OCI-LY1 (cell line): ENCODE data around the gene CARMIL1.

Experiments used
- H2AFZ ChIP-seq: fragments of 200-600 bp; sonication (generic), shearing (Covaris generic); 2 replicates; pipeline ENCODE4 v1.6.0; 2014; ENCODE audit warnings: antibody characterized with exemption, mild to moderate bottlenecking, low read length
- H3F3A ChIP-seq: fragments of 200-600 bp; sonication (generic), shearing (Covaris generic); 2 replicates; pipeline ENCODE4 v1.6.0; 2014; ENCODE audit warnings: mild to moderate bottlenecking, antibody characterized with exemption, low read length, moderate library complexity; ENCODE audit not compliant: insufficient read depth
- H3K27ac ChIP-seq: fragments of 200-600 bp; sonication (generic); 2 replicates; pipeline ENCODE4 v1.5.1; 2014; ENCODE audit warnings: low read length, mixed run types, mild to moderate bottlenecking, low read depth; ENCODE audit not compliant: poor library complexity, severe bottlenecking
- H3K27me3 ChIP-seq: fragments of 200-600 bp; sonication (generic); 2 replicates; pipeline ENCODE4 v1.6.0; 2014; ENCODE audit warnings: antibody characterized with exemption, mild to moderate bottlenecking, low read length, moderate library complexity; ENCODE audit not compliant: insufficient read depth
- H3K36me3 ChIP-seq: fragments of 200-600 bp; sonication (generic); 2 replicates; pipeline ENCODE4 v1.6.1; 2014; ENCODE audit warnings: mild to moderate bottlenecking, antibody characterized with exemption, low read length, moderate library complexity, mixed read lengths; ENCODE audit not compliant: insufficient read depth
- H3K4me1 ChIP-seq: fragments of 200-600 bp; sonication (generic); 2 replicates; pipeline ENCODE4 v1.5.1; 2014; ENCODE audit warnings: mild to moderate bottlenecking, low read length, moderate library complexity; ENCODE audit not compliant: insufficient read depth, severe bottlenecking
- H3K4me2 ChIP-seq: fragments of 200-600 bp; sonication (generic), shearing (Covaris generic); 2 replicates; pipeline ENCODE4 v1.6.1; 2014; ENCODE audit warnings: low read length
- H3K4me3 ChIP-seq: fragments of 200-600 bp; sonication (generic); 2 replicates; pipeline ENCODE4 v1.5.1; 2014; ENCODE audit warnings: low read length, low read depth, mild to moderate bottlenecking, mixed read lengths; ENCODE audit not compliant: poor library complexity, severe bottlenecking
- H3K79me2 ChIP-seq: fragments of 200-600 bp; shearing (Covaris generic); 2 replicates; pipeline ENCODE4 v1.6.1; 2016; ENCODE audit warnings: mixed run types, low read length, mixed read lengths; ENCODE audit not compliant: insufficient read depth
- H3K9ac ChIP-seq: fragments of 200-600 bp; sonication (generic), shearing (Covaris generic); 2 replicates; pipeline ENCODE4 v1.6.1; 2014; ENCODE audit warnings: mild to moderate bottlenecking, low read length, mixed read lengths
- H3K9me2 ChIP-seq: fragments of 200-600 bp; sonication (generic), shearing (Covaris generic); 2 replicates; pipeline ENCODE4 v1.6.1; 2014; ENCODE audit warnings: low read depth, mild to moderate bottlenecking, low read length, mixed read lengths
- H3K9me3 ChIP-seq: fragments of 200-600 bp; shearing (Covaris generic); 2 replicates; pipeline ENCODE4 v1.6.1; 2014; ENCODE audit warnings: low read length, mixed read lengths
- H4K20me1 ChIP-seq: fragments of 200-600 bp; sonication (generic), shearing (Covaris generic); 2 replicates; pipeline ENCODE4 v1.6.0; 2016; ENCODE audit warnings: mild to moderate bottlenecking, low read length; ENCODE audit not compliant: insufficient read depth
- EZH2 ChIP-seq: fragments of 200-600 bp; sonication (generic), shearing (Covaris generic); IDR thresholded peaks from 2 replicates; pipeline ENCODE4 v1.8.0; 2017; ENCODE audit warnings: borderline replicate concordance, mixed run types, mild to moderate bottlenecking, antibody characterized with exemption, low read length, moderate library complexity, mixed read lengths
- TF ChIP-seq, protein P1 (sequence below): fragments of 200-600 bp; sonication (generic), shearing (Covaris generic); IDR thresholded peaks from 2 replicates; pipeline ENCODE4 v1.5.1; 2017; ENCODE audit warnings: mild to moderate bottlenecking, antibody characterized with exemption, low read length, moderate library complexity, mixed read lengths

The CARMIL1 gene

GRCh38 chr6:25350573-25350972, 71.4 kb downstream of the CARMIL1 start:
- Histone ChIP-seq H3K4me2 (no peak overlapping the region), H3K79me2 (no peaks in the 10 kb centered on the region), H3F3A (no peaks in the 10 kb centered on the region), H3K36me3 (no peaks in the 10 kb centered on the region), H3K27ac (no peak overlapping the region), H2AFZ (no peak overlapping the region), H3K9me2 (no peaks in the 10 kb centered on the region), H3K9me3 (no peaks in the 10 kb centered on the region), H3K4me1 (peaks cover 18% of the 10 kb centered on the region), H3K27me3 (no peaks in the 10 kb centered on the region), H3K4me3 (no peak overlapping the region), H3K9ac (no peak overlapping the region), H4K20me1 (no peaks in the 10 kb centered on the region)
- TF ChIP-seq, protein P1, sequence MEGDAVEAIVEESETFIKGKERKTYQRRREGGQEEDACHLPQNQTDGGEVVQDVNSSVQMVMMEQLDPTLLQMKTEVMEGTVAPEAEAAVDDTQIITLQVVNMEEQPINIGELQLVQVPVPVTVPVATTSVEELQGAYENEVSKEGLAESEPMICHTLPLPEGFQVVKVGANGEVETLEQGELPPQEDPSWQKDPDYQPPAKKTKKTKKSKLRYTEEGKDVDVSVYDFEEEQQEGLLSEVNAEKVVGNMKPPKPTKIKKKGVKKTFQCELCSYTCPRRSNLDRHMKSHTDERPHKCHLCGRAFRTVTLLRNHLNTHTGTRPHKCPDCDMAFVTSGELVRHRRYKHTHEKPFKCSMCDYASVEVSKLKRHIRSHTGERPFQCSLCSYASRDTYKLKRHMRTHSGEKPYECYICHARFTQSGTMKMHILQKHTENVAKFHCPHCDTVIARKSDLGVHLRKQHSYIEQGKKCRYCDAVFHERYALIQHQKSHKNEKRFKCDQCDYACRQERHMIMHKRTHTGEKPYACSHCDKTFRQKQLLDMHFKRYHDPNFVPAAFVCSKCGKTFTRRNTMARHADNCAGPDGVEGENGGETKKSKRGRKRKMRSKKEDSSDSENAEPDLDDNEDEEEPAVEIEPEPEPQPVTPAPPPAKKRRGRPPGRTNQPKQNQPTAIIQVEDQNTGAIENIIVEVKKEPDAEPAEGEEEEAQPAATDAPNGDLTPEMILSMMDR, result no peak
- no peak for TF ChIP-seq EZH2

- Histone ChIP-seq H3K4me1 (peaks cover 18% of the 10 kb centered on the region), H3F3A (no peaks in the 10 kb centered on the region), H3K4me2 (no peak overlapping the region), H4K20me1 (no peaks in the 10 kb centered on the region), H3K9me2 (no peaks in the 10 kb centered on the region), H3K4me3 (no peak overlapping the region), H3K27ac (no peak overlapping the region), H3K36me3 (no peaks in the 10 kb centered on the region), H3K9ac (no peak overlapping the region), H3K79me2 (no peaks in the 10 kb centered on the region), H3K27me3 (no peaks in the 10 kb centered on the region), H2AFZ (no peak overlapping the region), H3K9me3 (no peaks in the 10 kb centered on the region)
- TF ChIP-seq EZH2, result no peak
- TF ChIP-seq, protein P1, result no peak
Observed at GRCh38 chr6:25351485-25351884, 72.3 kb downstream of the CARMIL1 start.

- no peak overlapping the region for H3K4me3 ChIP-seq
- no peak overlapping the region for H3K27ac ChIP-seq
- no peak overlapping the region for H3K4me2 ChIP-seq
- H3K9ac ChIP-seq, result no peak overlapping the region
- H4K20me1 ChIP-seq, result no peaks in the 10 kb centered on the region
- H3K9me3 ChIP-seq, result no peaks in the 10 kb centered on the region
- no peaks in the 10 kb centered on the region for H3K36me3 ChIP-seq
- H2AFZ ChIP-seq, result no peak overlapping the region
- no peaks in the 10 kb centered on the region for H3F3A ChIP-seq
- no peak for TF ChIP-seq EZH2
- TF ChIP-seq, protein P1, result no peak
- H3K27me3 ChIP-seq, result no peaks in the 10 kb centered on the region
- peaks cover 26% of the 10 kb centered on the region for H3K4me1 ChIP-seq
- no peaks in the 10 kb centered on the region for H3K79me2 ChIP-seq
- H3K9me2 ChIP-seq, result no peaks in the 10 kb centered on the region
Observed at GRCh38 chr6:25352285-25352684, 73.1 kb downstream of the CARMIL1 start.
